ENCODE measurements around the gene LBP.

Gene LBP, protein sequence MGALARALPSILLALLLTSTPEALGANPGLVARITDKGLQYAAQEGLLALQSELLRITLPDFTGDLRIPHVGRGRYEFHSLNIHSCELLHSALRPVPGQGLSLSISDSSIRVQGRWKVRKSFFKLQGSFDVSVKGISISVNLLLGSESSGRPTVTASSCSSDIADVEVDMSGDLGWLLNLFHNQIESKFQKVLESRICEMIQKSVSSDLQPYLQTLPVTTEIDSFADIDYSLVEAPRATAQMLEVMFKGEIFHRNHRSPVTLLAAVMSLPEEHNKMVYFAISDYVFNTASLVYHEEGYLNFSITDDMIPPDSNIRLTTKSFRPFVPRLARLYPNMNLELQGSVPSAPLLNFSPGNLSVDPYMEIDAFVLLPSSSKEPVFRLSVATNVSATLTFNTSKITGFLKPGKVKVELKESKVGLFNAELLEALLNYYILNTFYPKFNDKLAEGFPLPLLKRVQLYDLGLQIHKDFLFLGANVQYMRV

GRCh38 chr20:38346247-38346651 lies at the start of gene LBP:
Gene LBP, plus strand, starts transcription at chr20:38346482. Its CDS starts 35 bp downstream, at chr20:38346517.
- TF ChIP-seq, protein P1, sequence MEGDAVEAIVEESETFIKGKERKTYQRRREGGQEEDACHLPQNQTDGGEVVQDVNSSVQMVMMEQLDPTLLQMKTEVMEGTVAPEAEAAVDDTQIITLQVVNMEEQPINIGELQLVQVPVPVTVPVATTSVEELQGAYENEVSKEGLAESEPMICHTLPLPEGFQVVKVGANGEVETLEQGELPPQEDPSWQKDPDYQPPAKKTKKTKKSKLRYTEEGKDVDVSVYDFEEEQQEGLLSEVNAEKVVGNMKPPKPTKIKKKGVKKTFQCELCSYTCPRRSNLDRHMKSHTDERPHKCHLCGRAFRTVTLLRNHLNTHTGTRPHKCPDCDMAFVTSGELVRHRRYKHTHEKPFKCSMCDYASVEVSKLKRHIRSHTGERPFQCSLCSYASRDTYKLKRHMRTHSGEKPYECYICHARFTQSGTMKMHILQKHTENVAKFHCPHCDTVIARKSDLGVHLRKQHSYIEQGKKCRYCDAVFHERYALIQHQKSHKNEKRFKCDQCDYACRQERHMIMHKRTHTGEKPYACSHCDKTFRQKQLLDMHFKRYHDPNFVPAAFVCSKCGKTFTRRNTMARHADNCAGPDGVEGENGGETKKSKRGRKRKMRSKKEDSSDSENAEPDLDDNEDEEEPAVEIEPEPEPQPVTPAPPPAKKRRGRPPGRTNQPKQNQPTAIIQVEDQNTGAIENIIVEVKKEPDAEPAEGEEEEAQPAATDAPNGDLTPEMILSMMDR (IDR thresholded peaks at IDR 0.05; ENCODE audit: insufficient read depth, low read depth, low read length, missing control alignments), result no peak
- no peak within 1 kb of the TSS for H3K4me3 ChIP-seq (ENCODE audit: low read depth, low read length)
- DNase-seq (ENCODE audit: low read depth), result no peak

- TF ChIP-seq, protein P1 (IDR thresholded peaks at IDR 0.05; ENCODE audit: insufficient read depth, low read depth, low read length, missing control alignments), result no peak
- DNase-seq (ENCODE audit: low read depth), result no peak
- H3K4me3 ChIP-seq (ENCODE audit: low read depth, low read length), result no peak overlapping the region
These were observed 48.2 kb upstream of the LBP start for GRCh38 chr20:38297916-38298674.

DNA sequence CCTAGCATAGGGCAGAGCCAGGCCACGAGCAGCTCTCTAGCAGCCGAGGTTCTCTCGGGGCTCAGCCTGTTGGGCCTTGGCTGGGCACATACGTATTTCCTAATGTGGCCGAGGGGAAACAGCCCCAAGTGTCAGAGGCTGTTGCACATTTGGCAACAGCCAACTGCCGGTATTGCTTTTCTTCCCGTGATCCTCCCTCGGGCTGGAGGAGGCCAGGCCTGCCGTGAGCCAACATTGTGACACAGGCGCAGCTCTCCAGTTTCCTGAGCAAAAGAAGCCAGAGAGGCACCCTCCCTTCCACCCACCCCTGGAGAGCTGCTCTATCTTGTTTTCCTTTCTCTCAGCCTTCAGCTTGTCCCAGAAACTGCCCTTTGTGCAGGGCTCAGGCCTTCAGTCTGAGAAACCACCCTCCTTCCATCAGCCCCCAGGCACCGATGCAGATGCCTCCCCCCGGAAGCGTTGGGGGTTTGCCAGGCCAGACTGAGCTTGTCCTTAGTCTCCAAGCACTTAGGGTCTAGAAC lies 47.5 kb upstream of the LBP start:
- no peak overlapping the region for H3K4me3 ChIP-seq (ENCODE audit: low read depth, low read length)
- TF ChIP-seq, protein P1 (IDR thresholded peaks at IDR 0.05; ENCODE audit: insufficient read depth, low read depth, low read length, missing control alignments), result no peak
- DNase-seq (ENCODE audit: low read depth), result no peak

- TF ChIP-seq, protein P1 (IDR thresholded peaks at IDR 0.05; ENCODE audit: insufficient read depth, low read depth, low read length, missing control alignments), result no peak
- no peak for DNase-seq (ENCODE audit: low read depth)
- no peak overlapping the region for H3K4me3 ChIP-seq (ENCODE audit: low read depth, low read length)
These were observed 46.3 kb upstream of the LBP start for GRCh38 chr20:38299963-38300362.

- DNase-seq (ENCODE audit: low read depth), result no peak
- TF ChIP-seq, protein P1 (IDR thresholded peaks at IDR 0.05; ENCODE audit: insufficient read depth, low read depth, low read length, missing control alignments), result no peak
- H3K4me3 ChIP-seq (ENCODE audit: low read depth, low read length), result no peak overlapping the region
These were observed 45.8 kb upstream of the LBP start for GRCh38 chr20:38300438-38300837.

DNA sequence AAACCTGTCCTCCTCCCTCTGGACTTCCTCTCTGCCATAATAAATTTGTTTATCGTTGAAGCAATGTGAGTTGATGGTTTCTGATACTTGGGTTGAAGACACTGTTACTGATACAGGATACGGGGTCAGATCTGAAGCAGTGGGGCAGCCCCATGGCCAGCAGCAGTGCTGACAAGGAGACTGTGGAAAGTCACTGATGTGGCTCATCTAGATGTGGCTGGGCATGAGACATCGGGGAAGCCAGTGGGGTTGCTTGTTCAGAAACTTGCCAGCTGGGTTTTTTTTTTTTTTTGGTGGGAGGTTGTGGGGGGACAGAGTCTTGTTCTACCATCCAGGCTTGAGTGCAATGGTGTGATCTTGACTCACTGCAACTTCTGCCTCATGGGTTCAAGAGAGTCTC lies 45.0 kb upstream of the LBP start:
- no peak for DNase-seq (ENCODE audit: low read depth)
- TF ChIP-seq, protein P1 (IDR thresholded peaks at IDR 0.05; ENCODE audit: insufficient read depth, low read depth, low read length, missing control alignments), result no peak
- H3K4me3 ChIP-seq (ENCODE audit: low read depth, low read length), result no peak overlapping the region
